B cell (primary cell): Measurements from ENCODE around the gene STOX1.
"Not testable (repeated sequence)": the region's sequence is repeated elsewhere in the genome, so short reads cannot be mapped to it uniquely, and the experiment has no call there.

ENCODE experiments used
- CTCF ChIP-seq: fragments of 200-600 bp; IDR thresholded peaks from one replicate; pipeline ENCODE4 v1.8.0; 2022; ENCODE audit warnings: antibody characterized with exemption, mild to moderate bottlenecking
- EZH2 ChIP-seq: IDR thresholded peaks from 2 replicates; pipeline ENCODE4 v1.6.1; 2012; ENCODE audit warnings: borderline replicate concordance, low read depth, mild to moderate bottlenecking, moderate library complexity, low read length; ENCODE audit not compliant: insufficient read depth, poor library complexity, severe bottlenecking

GRCh38 chr10:68828083-68828601 is 811 bp downstream of the STOX1 start:
- not testable (repeated sequence) for TF ChIP-seq CTCF, EZH2
